GM23248 (cell line): ENCODE results near the gene LRP2.

Experiments
- EZH2 ChIP-seq: fragments of 200-600 bp; sonication (generic); IDR thresholded peaks from 2 replicates; pipeline ENCODE4 v1.6.1; 2018; ENCODE audit warnings: antibody characterized with exemption, mild to moderate bottlenecking; ENCODE audit not compliant: insufficient read depth, poor library complexity, severe bottlenecking
- EZH2phosphoT487 ChIP-seq: fragments of 200-600 bp; sonication (generic); IDR thresholded peaks from 2 replicates; pipeline ENCODE4 v1.6.1; 2018; ENCODE audit warnings: antibody characterized with exemption, moderate library complexity, mild to moderate bottlenecking, low read depth; ENCODE audit not compliant: insufficient read depth

GRCh38 chr2:169324581-169325260, 37.6 kb downstream of the LRP2 start:
- TF ChIP-seq EZH2phosphoT487, result no peak
- TF ChIP-seq EZH2, result no peak
